Cardiac muscle cell (in vitro differentiated cells and primary cell): ENCODE results near the gene JADE2. TPM values are rescaled to one million over a fixed set of nuclear protein-coding genes. Genes with fewer than 3 reads are reported as not detected.

Experiments
- DNase-seq, 2 donors: peaks; one replicate each; pipeline versions ENCODE4 v3.0.0 to v3.0.0-alpha.2; 2010 to 2017; ENCODE audit warnings: low read depth in 1 of 2, low spot score in 1 of 2
- H3K27ac ChIP-seq: fragments of 200-600 bp; sonication (generic); 2 replicates; pipeline ENCODE4 v1.5.1; 2016
- H3K27me3 ChIP-seq: fragments of 200-600 bp; sonication (generic); 2 replicates; pipeline ENCODE4 v1.6.0; 2016; ENCODE audit warnings: control low read depth
- H3K36me3 ChIP-seq: fragments of 200-600 bp; sonication (generic); 2 replicates; pipeline ENCODE4 v1.5.1; 2016; ENCODE audit warnings: control low read depth
- H3K4me1 ChIP-seq: fragments of 200-600 bp; sonication (generic); 2 replicates; pipeline ENCODE4 v1.8.1; 2017; ENCODE audit warnings: low read depth, mild to moderate bottlenecking, mixed run types
- H3K4me3 ChIP-seq: fragments of 200-600 bp; sonication (generic); 2 replicates; pipeline ENCODE4 v1.5.1; 2016; ENCODE audit warnings: mild to moderate bottlenecking
- H3K9me3 ChIP-seq: fragments of 200-600 bp; sonication (generic); 2 replicates; pipeline ENCODE4 v1.5.1; 2017; ENCODE audit warnings: low read depth, mild to moderate bottlenecking, control low read depth
- CTCF ChIP-seq: IDR thresholded peaks from 2 replicates; pipeline ENCODE4 v1.5.1; 2012; ENCODE audit warnings: low read depth, mild to moderate bottlenecking, low read length
- polyA plus RNA-seq: library from polyadenylated mRNA; unstranded; fragments of >200 nt; fragmentation: Nextera tagmentation; extraction: Ambion mirVana; gene quantifications from 2 replicates; pipeline ENCODE4 v1.2.1, GENCODE V29; 2016
- total RNA-seq: library from RNA; depleted of rRNA; stranded (reverse); fragments of >200 nt; gene quantifications from 2 replicates; pipeline ENCODE4 v1.2.3, GENCODE V29; 2016

JADE2 gene
- total and polyA plus RNA-seq, 2 experiments from 2014 or later, result 2.8 to 17.8 TPM

GRCh38 chr5:134569758-134570364 lies 44.4 kb downstream of the JADE2 start:
- peaks cover 1% of the 10 kb centered on the region for H3K36me3 ChIP-seq
- H3K4me1 ChIP-seq, result no peaks in the 10 kb centered on the region
- H3K4me3 ChIP-seq, result no peak overlapping the region
- no peak for DNase-seq
- no peak overlapping the region for H3K27ac ChIP-seq
- H3K27me3 ChIP-seq, result no peaks in the 10 kb centered on the region
- no peak for TF ChIP-seq CTCF
- no peaks in the 10 kb centered on the region for H3K9me3 ChIP-seq

- Histone ChIP-seq H3K4me1 (no peaks in the 10 kb centered on the region), H3K36me3 (no peaks in the 10 kb centered on the region), H3K27me3 (no peaks in the 10 kb centered on the region), H3K9me3 (no peaks in the 10 kb centered on the region), H3K27ac (no peak overlapping the region), H3K4me3 (no peak overlapping the region)
- no peak for DNase-seq
- TF ChIP-seq CTCF, result no peak
Measured at GRCh38 chr5:134570365-134570758, 44.9 kb downstream of the JADE2 start.

- Histone ChIP-seq H3K4me3 (no peak overlapping the region), H3K27ac (no peak overlapping the region), H3K4me1 (no peaks in the 10 kb centered on the region), H3K9me3 (no peaks in the 10 kb centered on the region), H3K36me3 (no peaks in the 10 kb centered on the region), H3K27me3 (no peaks in the 10 kb centered on the region)
- TF ChIP-seq CTCF, result no peak
- DNase-seq, result no peak
Measured at GRCh38 chr5:134570886-134571285, 45.4 kb downstream of the JADE2 start.

- H3K27me3 ChIP-seq, result no peaks in the 10 kb centered on the region
- no peak for DNase-seq
- no peak overlapping the region for H3K4me3 ChIP-seq
- no peaks in the 10 kb centered on the region for H3K4me1 ChIP-seq
- no peaks in the 10 kb centered on the region for H3K9me3 ChIP-seq
- no peaks in the 10 kb centered on the region for H3K36me3 ChIP-seq
- H3K27ac ChIP-seq, result no peak overlapping the region
- no peak for TF ChIP-seq CTCF
Measured at GRCh38 chr5:134571693-134572405, 46.4 kb downstream of the JADE2 start.

- Histone ChIP-seq H3K4me1 (no peaks in the 10 kb centered on the region), H3K27ac (no peak overlapping the region), H3K4me3 (no peak overlapping the region), H3K27me3 (no peaks in the 10 kb centered on the region), H3K36me3 (no peaks in the 10 kb centered on the region), H3K9me3 (no peaks in the 10 kb centered on the region)
- DNase-seq, result no peak
- TF ChIP-seq CTCF, result no peak
Measured at GRCh38 chr5:134572811-134573210, 47.3 kb downstream of the JADE2 start.
